GM18519 (cell line): ENCODE data around the gene EIF4E1B.

Source experiments
- ATAC-seq: cut with Tn5 transposase; IDR thresholded peaks from one replicate; pipeline ENCODE4 v1.9.1; 2021; ENCODE audit warnings: mild to moderate bottlenecking, moderate library complexity; ENCODE audit not compliant: unreplicated experiment, low FRiP score

Gene EIF4E1B

DNA sequence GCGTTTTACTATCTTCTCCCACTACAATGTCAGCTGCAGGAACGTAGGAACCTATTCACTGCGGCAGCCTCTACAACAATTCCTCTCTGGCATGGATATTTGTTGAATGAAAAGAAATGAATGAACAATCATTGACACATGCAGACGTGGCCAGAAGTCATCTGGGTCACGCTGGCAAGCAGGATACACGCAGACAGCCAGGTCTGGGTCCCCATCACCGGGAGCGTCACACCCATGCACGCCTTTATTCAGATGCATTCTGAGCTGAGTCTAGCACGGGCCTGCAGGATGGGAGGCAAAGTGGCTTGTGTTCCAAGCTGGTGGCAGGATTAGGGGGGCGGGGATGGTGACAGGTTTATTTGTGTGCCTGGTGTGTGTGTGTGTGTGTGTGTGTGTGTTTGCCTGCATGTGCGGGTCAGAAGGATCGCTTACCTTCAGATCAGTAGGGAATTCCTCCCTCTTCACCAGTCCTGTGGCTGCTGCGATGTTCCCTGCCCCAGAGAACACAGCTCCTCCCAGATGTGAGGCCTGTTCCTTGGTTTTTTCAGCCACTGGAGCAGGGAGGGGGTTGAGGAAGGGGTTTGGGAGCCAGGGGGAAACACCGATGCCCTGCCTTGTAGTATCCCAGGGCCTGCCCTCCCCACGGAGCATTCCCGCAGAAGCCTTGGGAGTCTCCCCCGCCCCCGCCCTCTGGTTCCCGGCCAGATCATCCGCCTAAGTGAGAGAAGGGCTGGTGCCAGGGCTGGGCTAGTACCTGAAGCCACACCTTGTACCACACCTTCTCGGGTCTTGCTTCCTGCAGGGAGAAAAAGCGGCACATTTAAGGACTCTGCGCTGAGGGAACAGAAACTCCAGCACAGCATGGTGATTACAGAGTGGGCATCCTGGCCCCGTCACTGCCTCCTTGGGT is 4.3 kb upstream of the EIF4E1B start:
- ATAC-seq, result no peak

DNA sequence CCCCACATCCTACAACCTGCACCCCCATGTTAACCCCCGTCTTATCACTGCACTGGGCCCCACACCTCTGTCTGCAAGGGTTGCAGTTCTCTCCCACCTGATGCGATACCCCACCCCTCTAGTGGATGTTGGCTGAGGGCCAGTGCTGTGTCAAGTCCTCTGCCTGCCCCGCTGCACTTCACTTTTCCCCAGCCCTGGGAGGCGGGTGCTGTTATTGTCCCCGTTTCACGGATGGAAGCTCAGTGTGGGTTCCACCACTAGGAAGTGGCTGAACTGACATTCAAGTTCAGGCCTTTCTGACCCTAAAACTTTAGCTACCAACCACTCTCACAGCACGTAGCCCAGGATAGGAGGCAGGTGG is 3.6 kb upstream of the EIF4E1B start:
- no peak for ATAC-seq

DNA sequence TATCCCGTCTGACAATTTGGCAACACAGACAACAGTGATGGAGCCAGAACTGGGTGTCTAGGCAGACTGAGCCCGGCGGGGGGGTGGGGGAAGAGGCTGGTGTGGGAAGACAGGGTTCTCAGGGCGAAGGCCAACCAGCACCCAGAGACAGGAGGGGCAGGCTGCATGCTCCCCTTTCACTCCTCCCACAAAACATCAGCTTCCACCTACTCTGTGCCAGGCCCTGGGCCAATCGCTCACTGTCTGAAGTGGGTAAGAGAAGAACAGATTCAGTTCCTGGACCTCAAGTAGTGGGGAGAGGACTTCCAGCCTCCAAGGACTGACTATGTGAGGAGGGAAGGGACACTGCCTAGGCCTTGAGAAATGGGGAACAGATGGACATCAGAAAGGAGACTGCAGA is 2.9 kb upstream of the EIF4E1B start:
- no peak for ATAC-seq

DNA sequence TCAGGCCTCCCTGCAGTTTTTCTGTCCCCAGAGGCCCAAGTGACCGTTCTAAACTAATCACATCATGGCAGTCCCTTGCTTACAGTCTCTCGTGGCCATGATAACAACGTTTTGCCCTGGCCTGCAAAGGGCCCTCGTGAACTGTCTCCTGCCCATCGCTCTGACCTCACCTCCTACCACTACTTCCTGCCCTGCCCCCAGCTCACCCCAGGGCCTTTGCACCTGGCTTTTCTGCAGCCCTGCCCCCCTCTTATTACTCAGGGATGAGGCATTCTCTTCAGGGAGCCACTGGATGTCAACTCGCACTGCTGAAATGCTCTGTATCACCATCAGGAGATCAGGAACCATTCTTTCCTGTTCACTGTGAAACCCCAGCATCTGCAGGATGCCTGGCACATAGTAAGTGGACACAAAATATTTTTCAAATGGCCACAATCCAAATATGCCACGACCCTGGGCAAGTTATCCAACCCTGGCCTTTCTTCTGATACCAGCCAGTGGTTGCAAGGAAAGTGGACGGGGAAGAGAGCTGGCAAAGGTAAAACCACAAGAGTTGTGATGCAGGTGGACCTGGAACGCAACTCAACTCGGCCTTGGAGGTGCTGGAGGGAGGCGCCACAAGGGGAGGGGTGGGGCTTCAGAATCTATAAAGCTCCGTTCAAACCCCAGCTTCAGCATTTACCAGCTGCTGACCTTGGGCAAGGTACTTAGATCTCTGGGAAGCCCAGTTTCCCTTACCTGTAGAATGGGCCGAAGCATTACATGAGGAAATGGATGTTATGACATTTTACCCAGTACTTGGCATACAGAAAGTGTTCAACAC is 1.9 kb upstream of the EIF4E1B start:
- ATAC-seq, result no peak

DNA sequence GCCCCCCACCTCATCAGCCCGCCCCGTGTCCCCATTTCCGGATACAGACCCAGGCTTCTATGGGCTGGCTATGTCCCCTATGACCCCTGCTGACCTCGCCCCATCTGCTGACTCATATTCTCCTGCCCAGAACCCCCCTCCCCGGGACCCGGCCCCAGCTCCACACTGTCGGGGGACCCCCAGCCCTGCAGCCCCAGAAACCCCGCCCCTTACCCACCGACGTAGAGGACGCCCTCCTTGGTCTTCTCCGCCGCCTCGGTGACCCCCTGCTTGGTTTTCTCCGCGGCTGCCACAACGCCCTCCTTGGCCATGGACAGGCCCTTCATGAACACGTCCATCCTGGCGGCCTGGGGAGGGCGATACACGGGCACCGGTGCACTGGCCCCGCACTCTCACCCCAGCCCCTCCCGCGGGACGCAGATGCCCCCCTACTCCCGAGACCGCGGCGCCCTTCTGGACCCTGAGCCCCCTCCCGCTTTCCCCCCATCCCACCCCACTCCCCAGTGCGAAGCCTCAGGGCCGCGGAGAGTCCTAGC is 1.1 kb upstream of the EIF4E1B start:
- no peak for ATAC-seq

- ATAC-seq, result no peak
These were observed 277 bp downstream of the EIF4E1B start for GRCh38 chr5:176630681-176631222.

GRCh38 chr5:176631383-176632200 is 1.1 kb downstream of the EIF4E1B start:
- no peak for ATAC-seq

DNA sequence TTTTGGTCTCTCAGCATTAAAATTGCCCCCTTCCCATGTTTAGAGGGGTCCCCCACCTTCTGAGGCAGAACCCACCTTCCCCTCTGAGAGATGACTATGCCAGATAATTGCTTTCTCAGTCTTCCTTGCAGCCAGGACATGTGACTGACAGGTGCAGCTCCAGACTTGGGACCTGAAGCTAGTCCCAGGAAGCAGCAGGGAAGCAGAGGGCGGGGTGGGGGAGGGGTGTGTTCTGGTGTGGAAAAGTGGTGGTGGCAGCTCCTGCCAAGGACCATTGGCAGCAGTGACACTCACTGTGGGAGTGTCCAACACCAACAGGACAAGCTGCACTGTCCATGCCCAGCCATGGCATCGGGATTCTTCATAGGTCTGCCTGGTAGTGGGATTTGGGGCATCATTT is 2.3 kb downstream of the EIF4E1B start:
- no peak for ATAC-seq

DNA sequence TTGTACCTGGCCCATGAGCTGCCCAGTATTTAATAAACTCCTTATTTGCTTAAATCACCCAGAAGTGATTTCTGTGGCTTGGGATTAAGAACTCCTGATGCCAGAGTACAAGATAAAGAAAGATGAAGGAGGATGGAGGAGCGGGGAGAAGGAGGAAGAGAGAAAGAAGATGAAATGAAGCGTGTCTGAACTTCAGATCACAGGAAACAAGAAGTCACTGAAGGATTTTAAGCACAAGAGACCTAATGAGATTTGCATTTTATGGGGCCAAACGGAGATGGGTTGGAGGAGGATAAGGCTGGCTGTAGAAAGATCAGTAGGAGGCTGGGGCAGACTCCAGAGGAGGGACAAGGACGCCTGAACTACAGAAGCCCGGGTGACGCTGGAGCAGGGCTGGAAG is 3.1 kb downstream of the EIF4E1B start:
- ATAC-seq, result no peak

DNA sequence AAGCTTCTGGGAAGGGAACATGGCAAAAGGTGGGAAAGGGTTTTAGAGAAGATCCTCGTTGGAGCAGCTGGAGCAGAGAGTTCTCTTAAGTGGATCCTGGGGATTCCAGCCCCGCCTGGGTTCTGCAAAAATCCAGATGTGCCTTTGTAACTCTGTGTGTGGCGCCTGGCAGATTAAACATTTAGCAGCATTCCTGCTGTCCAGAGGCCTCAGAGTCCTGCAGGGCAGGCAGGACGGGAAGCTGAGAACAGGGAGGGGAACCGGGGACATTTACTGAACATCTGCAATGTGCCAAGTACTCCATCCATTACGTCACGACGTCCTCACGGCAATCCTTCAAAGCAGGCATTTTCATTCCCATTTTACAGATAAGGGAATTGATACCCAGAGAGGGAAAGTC is 6.0 kb downstream of the EIF4E1B start:
- ATAC-seq, result no peak

- no peak for ATAC-seq
These were observed 7.1 kb downstream of the EIF4E1B start for GRCh38 chr5:176637556-176637955.

DNA sequence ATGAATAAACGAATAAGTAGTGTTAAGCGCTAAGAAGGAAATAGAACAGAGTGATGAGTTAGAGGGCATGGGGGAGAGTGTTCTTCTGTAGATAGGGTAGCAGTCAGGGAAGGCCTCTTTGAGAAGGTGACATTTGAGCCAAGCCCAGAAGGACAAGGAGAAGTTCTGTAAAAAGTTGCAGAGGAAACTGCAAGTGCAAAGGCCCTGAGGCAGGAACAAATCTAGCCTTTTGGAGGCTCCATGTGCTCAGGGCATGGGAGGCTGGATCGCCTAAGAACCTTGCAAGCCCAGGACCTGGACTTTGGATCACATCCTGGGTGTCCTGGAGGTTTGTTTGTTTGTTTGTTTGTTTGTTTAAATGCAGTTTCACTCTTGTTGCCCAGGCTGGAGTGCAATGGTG is 8.0 kb downstream of the EIF4E1B start:
- ATAC-seq, result no peak

- no peak for ATAC-seq
These were observed 8.7 kb downstream of the EIF4E1B start for GRCh38 chr5:176639208-176639607.

GRCh38 chr5:176639981-176640380 is 9.5 kb downstream of the EIF4E1B start:
- no peak for ATAC-seq

DNA sequence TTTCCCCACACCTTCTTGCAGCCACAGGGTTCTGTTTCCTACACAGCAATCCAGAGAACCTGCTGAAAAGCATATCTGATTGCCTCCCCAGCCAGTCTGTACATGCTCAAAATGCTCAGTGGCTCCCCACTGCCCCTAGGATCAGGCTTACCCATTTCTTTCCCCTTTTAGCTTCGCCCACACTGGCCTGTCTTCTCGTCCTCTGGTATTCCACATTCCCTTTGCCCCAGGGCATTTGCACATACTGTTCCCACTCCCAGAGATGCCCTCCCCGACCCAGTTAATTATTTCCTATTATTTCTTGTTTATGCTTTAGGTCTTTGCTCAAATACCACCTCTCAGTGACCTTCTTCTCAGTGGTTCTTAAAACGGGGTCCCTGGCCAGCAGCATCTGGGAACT is 10.1 kb downstream of the EIF4E1B start:
- no peak for ATAC-seq

DNA sequence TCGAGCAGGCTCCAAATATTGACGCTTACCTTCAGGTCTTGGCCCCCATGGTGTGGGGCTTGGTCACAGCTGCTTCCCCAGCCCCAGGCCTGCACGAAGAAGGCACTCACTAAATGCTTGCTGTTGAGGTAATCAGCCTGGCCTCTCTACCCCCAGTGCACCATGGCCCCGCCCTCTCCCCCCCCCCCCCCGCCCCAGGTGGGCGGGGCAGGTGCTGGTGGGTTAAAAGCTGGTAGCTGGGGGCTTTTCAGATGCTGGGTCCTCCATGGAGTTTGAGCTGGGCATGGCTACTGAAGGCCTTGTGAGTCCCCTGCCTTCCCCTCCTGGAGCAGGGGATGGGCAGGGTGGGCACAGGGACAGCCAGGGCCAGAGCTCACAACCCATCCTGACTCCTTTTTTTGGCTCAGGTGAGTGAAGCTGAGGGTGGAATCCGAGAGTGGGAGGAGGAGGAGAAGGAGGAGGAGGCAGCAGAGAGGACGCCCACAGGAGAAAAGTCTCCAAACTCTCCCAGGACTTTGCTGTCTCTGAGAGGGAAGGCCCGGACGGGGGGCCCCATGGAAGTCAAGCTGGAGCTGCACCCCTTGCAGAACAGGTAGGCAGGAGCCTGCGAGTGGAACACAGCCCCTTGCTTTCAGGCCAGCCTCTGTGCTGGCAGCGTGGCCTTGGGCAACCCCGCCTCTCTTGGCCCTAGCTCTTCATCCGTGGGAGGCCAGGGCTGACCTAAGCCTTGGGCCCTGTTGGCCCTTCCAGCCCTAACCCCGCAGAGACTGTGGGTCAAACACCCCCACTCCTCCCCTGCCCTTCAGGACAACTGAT is 12.4 kb downstream of the EIF4E1B start:
- no peak for ATAC-seq

DNA sequence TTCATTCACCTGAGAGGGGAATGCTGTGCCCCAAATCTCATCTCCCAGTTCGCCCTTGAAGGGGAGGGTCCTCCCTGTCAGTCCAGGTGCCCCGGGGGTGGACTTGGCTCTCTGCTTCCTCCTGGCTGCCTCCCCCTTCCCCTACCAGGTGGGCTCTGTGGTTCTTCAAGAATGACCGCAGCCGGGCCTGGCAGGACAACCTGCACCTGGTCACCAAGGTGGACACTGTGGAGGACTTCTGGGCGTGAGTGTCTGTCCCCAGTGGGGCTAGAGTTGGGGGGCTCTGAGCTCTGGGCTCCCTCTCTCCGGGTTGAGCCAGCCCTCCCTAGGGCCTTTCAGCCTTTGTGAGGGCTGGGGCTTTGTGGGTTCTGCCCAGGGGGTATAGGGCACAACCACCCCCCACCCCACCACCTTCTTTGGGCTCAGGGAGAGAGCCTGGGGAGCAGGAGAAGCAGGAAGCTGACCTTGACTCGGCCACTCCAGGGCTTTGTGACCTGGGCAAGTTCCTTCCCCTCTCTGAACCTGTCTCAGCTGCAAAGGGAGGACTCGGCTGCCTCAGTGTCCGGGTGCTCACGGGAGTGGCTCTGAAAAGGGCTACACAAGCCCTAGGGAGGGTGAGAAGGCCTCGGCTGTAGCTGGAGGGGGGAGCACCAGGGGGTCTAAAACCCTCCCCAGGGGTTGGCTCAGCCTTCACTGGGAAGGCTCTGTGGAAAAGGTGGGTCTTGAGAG is 13.2 kb downstream of the EIF4E1B start:
- ATAC-seq, result no peak

DNA sequence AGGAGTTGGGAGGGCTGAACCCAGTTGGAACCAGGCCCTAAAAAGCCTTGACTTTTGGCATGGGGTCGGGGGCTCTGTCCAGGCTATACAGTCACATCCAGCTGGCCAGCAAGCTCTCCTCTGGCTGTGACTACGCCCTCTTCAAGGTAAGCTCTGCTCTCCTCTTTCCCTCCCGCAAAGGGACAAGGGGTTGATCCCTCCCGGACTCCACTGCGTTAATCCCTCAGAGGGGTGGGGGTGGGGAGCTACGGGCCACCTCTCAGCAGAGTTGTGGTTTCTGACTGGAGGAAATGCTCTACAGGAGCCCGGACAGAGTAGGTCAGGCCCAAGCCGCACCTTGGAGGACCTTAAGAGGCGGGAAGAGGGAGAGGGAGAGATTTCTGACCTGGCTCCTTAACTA is 13.8 kb downstream of the EIF4E1B start:
- ATAC-seq, result no peak
